OCI-M2 (cell line): Measurements from ENCODE around the gene SOX1.

Source experiments
- DNase-seq: peaks from one replicate; lab custom pipeline; 2025; ENCODE audit not compliant: unreplicated experiment; lab: John Stamatoyannopoulos, UW

The SOX1 gene

GRCh38 chr13:112071723-112072533 lies 5.0 kb downstream of the SOX1 start:
- no peak for DNase-seq

- no peak for DNase-seq
Observed at GRCh38 chr13:112072534-112073244, 5.7 kb downstream of the SOX1 start.

- no peak for DNase-seq
Observed at GRCh38 chr13:112073245-112074138, 6.5 kb downstream of the SOX1 start.

GRCh38 chr13:112074139-112074865 lies 7.4 kb downstream of the SOX1 start:
- no peak for DNase-seq

GRCh38 chr13:112077729-112078128 lies 10.8 kb downstream of the SOX1 start:
- no peak for DNase-seq

- no peak for DNase-seq
Observed at GRCh38 chr13:112078216-112078615, 11.3 kb downstream of the SOX1 start.

- DNase-seq, result no peak
Observed at GRCh38 chr13:112078879-112079531, 12.1 kb downstream of the SOX1 start.

GRCh38 chr13:112079696-112080095 lies 12.7 kb downstream of the SOX1 start:
- DNase-seq, result no peak

- DNase-seq, result no peak
Observed at GRCh38 chr13:112083971-112084370, 17.0 kb downstream of the SOX1 start.

- DNase-seq, result no peak
Observed at GRCh38 chr13:112092453-112092852, 25.5 kb downstream of the SOX1 start.

GRCh38 chr13:112095354-112095753 lies 28.4 kb downstream of the SOX1 start:
- no peak for DNase-seq

- no peak for DNase-seq
Observed at GRCh38 chr13:112096959-112097358, 30.0 kb downstream of the SOX1 start.

GRCh38 chr13:112097770-112098169 lies 30.8 kb downstream of the SOX1 start:
- DNase-seq, result no peak

- no peak for DNase-seq
Observed at GRCh38 chr13:112098699-112099098, 31.8 kb downstream of the SOX1 start.

- DNase-seq, result no peak
Observed at GRCh38 chr13:112101360-112101930, 34.5 kb downstream of the SOX1 start.

- DNase-seq, result no peak
Observed at GRCh38 chr13:112102243-112102642, 35.3 kb downstream of the SOX1 start.

GRCh38 chr13:112103260-112103838 lies 36.4 kb downstream of the SOX1 start:
- DNase-seq, result no peak

- no peak for DNase-seq
Observed at GRCh38 chr13:112103961-112104880, 37.3 kb downstream of the SOX1 start.

- DNase-seq, result no peak
Observed at GRCh38 chr13:112104881-112105234, 37.9 kb downstream of the SOX1 start.
